CD14-positive monocyte (primary cell): ENCODE results near the gene ROGDI. TPM values are rescaled to one million over a fixed set of nuclear protein-coding genes. Genes with fewer than 3 reads are reported as not detected.

ENCODE experiments used
- DNase-seq, 3 donors: peaks; one replicate each; pipeline ENCODE4 v3.0.0-alpha.2; 2011 to 2022
- H2AFZ ChIP-seq: 2 replicates; pipeline ENCODE4 v1.6.0; 2012; ENCODE audit warnings: mild to moderate bottlenecking, low read depth, low read length, inconsistent platforms; ENCODE audit not compliant: insufficient read depth, poor library complexity, severe bottlenecking
- H3K27ac ChIP-seq, 2 donors: 1 replicate in 1 of 2; 2 replicates in 1 of 2; pipeline ENCODE4 v1.5.1; 2012 to 2013; ENCODE audit warnings: low read length in 2 of 2, control low read depth in 1 of 2, inconsistent platforms in 1 of 2, low read depth in 1 of 2, mild to moderate bottlenecking in 1 of 2
- H3K27me3 ChIP-seq, 2 donors: one replicate each; pipeline versions ENCODE4 v1.6.0 to v1.6.1; 2011 to 2013; ENCODE audit warnings: low read length in 2 of 2; ENCODE audit not compliant: control insufficient read depth in 2 of 2, insufficient read depth in 2 of 2
- H3K36me3 ChIP-seq, 2 donors: replicated peaks in 1 of 2; 1 replicate in 1 of 2; 2 replicates in 1 of 2; pipeline versions ENCODE4 v1.5.1 to v1.6.1; 2012 to 2013; ENCODE audit warnings: low read length in 2 of 2, control low read depth in 1 of 2, inconsistent platforms in 1 of 2, mild to moderate bottlenecking in 1 of 2; ENCODE audit not compliant: insufficient read depth in 2 of 2, control insufficient read depth in 1 of 2
- H3K4me1 ChIP-seq, 2 donors: 1 replicate in 1 of 2; 2 replicates in 1 of 2; pipeline versions ENCODE4 v1.5.1 to v1.6.1; 2012 to 2013; ENCODE audit warnings: low read length in 2 of 2, control low read depth in 1 of 2, inconsistent platforms in 1 of 2, mild to moderate bottlenecking in 1 of 2, moderate library complexity in 1 of 2; ENCODE audit not compliant: insufficient read depth in 2 of 2, control insufficient read depth in 1 of 2
- H3K4me2 ChIP-seq: replicated peaks from 2 replicates; pipeline ENCODE3; 2012; ENCODE audit warnings: low read length, moderate library complexity, mild to moderate bottlenecking; ENCODE audit not compliant: poor library complexity, severe bottlenecking; ENCODE audit errors: extremely low read depth
- H3K4me3 ChIP-seq, 3 experiments: fragments of 200-600 bp in 1 of 3; sonication (generic) in 1 of 3; replicated peaks in 1 of 3; 1 replicate in 2 of 3; 2 replicates in 1 of 3; pipeline ENCODE4 v1.5.1; 2011 to 2013; ENCODE audit warnings: low read length in 3 of 3, mild to moderate bottlenecking in 3 of 3, control low read depth in 2 of 3, low read depth in 2 of 3, inconsistent platforms in 1 of 3, moderate library complexity in 1 of 3
- H3K79me2 ChIP-seq: 2 replicates; pipeline ENCODE4 v1.6.0; 2012; ENCODE audit warnings: mild to moderate bottlenecking, control low read depth, inconsistent platforms, low read length, moderate library complexity; ENCODE audit not compliant: insufficient read depth
- H3K9ac ChIP-seq: 2 replicates; pipeline ENCODE4 v1.6.0; 2017; ENCODE audit warnings: low read length, mild to moderate bottlenecking; ENCODE audit not compliant: insufficient read depth, poor library complexity, severe bottlenecking
- H3K9me3 ChIP-seq, 2 donors: replicated peaks in 1 of 2; 1 replicate in 1 of 2; 2 replicates in 1 of 2; pipeline versions ENCODE4 v1.5.1 to v1.6.1; 2012 to 2013; ENCODE audit warnings: low read length in 2 of 2, control low read depth in 1 of 2; ENCODE audit not compliant: control insufficient read depth in 1 of 2, insufficient read depth in 1 of 2
- H4K20me1 ChIP-seq: 2 replicates; pipeline ENCODE4 v1.6.0; 2012; ENCODE audit warnings: mild to moderate bottlenecking, low read length, control low read depth, moderate library complexity; ENCODE audit not compliant: insufficient read depth
- H3K27ac Mint-ChIP-seq, 7 donors: one replicate each; pipeline ENCODE4 v1.8.0; 2020; ENCODE audit warnings: mild to moderate bottlenecking in 7 of 7, mixed read lengths in 7 of 7, moderate library complexity in 6 of 7, inconsistent platforms in 2 of 7
- H3K27me3 Mint-ChIP-seq, 3 donors: one replicate each; pipeline ENCODE4 v1.8.0; 2021 to 2022; ENCODE audit warnings: low read depth in 3 of 3, mild to moderate bottlenecking in 3 of 3, mixed read lengths in 3 of 3, moderate library complexity in 3 of 3, inconsistent platforms in 1 of 3
- H3K36me3 Mint-ChIP-seq, 2 donors: one replicate each; pipeline ENCODE4 v1.8.0; 2020; ENCODE audit warnings: mixed read lengths in 2 of 2, inconsistent platforms in 1 of 2, mild to moderate bottlenecking in 1 of 2
- H3K4me1 Mint-ChIP-seq: one replicate; pipeline ENCODE4 v1.8.0; 2020; ENCODE audit warnings: mild to moderate bottlenecking, mixed read lengths
- H3K4me3 Mint-ChIP-seq, 2 donors: one replicate each; pipeline ENCODE4 v1.8.0; 2020; ENCODE audit warnings: mild to moderate bottlenecking in 2 of 2, mixed read lengths in 2 of 2, moderate library complexity in 1 of 2
- H3K9me3 Mint-ChIP-seq, 7 donors: one replicate each; pipeline ENCODE4 v1.8.0; 2020 to 2022; ENCODE audit warnings: mixed read lengths in 7 of 7, mild to moderate bottlenecking in 6 of 7, moderate library complexity in 6 of 7, inconsistent platforms in 2 of 7
- CTCF ChIP-seq: fragments of 200-600 bp; IDR thresholded peaks from one replicate; pipeline ENCODE4 v1.8.0; 2022; ENCODE audit warnings: antibody characterized with exemption, mild to moderate bottlenecking
- WGBS: methylation state at CpG from one replicate; pipeline ENCODE4 v1.1.5; 2013; ENCODE audit warnings: missing lambda C conversion rate; ENCODE audit not compliant: insufficient coverage; 5-methylcytosine and 5-hydroxymethylcytosine counted together
- intact Hi-C, 2 donors: fragments of 100-400 bp; cut with micrococcal nuclease; formaldehyde crosslinking; loops; one replicate each; pipeline versions ENCODE4 v1.15.0 to v1.15.1; 2023
- polyA plus RNA-seq, 3 donors: library from polyadenylated mRNA; depleted of rRNA in 1 of 3; unstranded in 2 of 3; stranded (reverse) in 1 of 3; fragments of 300-500 nt in 2 of 3; fragments of >200 nt in 1 of 3; fragmentation: Illumina TruSeq in 2 of 3; gene quantifications; 1 replicate in 2 of 3; 2 replicates in 1 of 3; pipeline ENCODE4 v1.2.3, GENCODE V29; 2012 to 2021

Gene ROGDI
- polyA plus RNA-seq, 3 donors, result 40.9 to 126 (median 54.4) TPM

- no peak for DNase-seq
- no peak overlapping the region for H3K4me2 ChIP-seq
- H3K4me3 Mint-ChIP-seq, result no peak overlapping the region
- intact Hi-C loops, result no loop called here
- H3K9me3 ChIP-seq, result no peaks in the 10 kb centered on the region
- H3K36me3 ChIP-seq, result peaks cover 24% of the 10 kb centered on the region in 2 donors
- H3K4me1 Mint-ChIP-seq, result peaks cover 3% of the 10 kb centered on the region
- H3K4me1 ChIP-seq, result no peaks in the 10 kb centered on the region
- TF ChIP-seq CTCF, result no peak
- peaks cover 0 to 6% (median 4%) of the 10 kb centered on the region in 3 donors for H3K27me3 Mint-ChIP-seq
- peaks cover 11 to 27% of the 10 kb centered on the region in 2 donors for H3K36me3 Mint-ChIP-seq
- WGBS, result 87% methylated on average over 7 of the region's 13 CpGs
- no peak overlapping the region for H3K27ac ChIP-seq
- H3K9me3 Mint-ChIP-seq, result peaks cover 0 to 2% (median 0%) of the 10 kb centered on the region in 7 donors
- no peaks in the 10 kb centered on the region for H3K27me3 ChIP-seq
- peak overlapping the region in 1 of 7 donors; percentile 65 for H3K27ac Mint-ChIP-seq
- no peaks in the 10 kb centered on the region for H4K20me1 ChIP-seq
- H3K4me3 ChIP-seq, result no peak overlapping the region
- no peak overlapping the region for H2AFZ ChIP-seq
- H3K79me2 ChIP-seq, result no peaks in the 10 kb centered on the region
- H3K9ac ChIP-seq, result no peak overlapping the region
Measured at GRCh38 chr16:4792951-4793513, 9.4 kb downstream of the ROGDI start.

- H3K27ac ChIP-seq, result no peak overlapping the region
- no peaks in the 10 kb centered on the region for H3K4me1 ChIP-seq
- 75% methylated on average over 4 of the region's 10 CpGs for WGBS
- no peak for TF ChIP-seq CTCF
- Mint-ChIP-seq H3K27me3 (peaks cover 0 to 7% (median 5%) of the 10 kb centered on the region in 3 donors), H3K9me3 (peaks cover 0 to 2% (median 0%) of the 10 kb centered on the region in 7 donors), H3K4me3 (no peak overlapping the region), H3K27ac (no peak overlapping the region), H3K36me3 (peaks cover 0 to 6% of the 10 kb centered on the region in 2 donors), H3K4me1 (peaks cover 3% of the 10 kb centered on the region)
- H3K4me2 ChIP-seq, result no peak overlapping the region
- H4K20me1 ChIP-seq, result no peaks in the 10 kb centered on the region
- no peaks in the 10 kb centered on the region for H3K79me2 ChIP-seq
- DNase-seq, result peak in 1 of 3 donors; percentile 35
- H3K4me3 ChIP-seq, result no peak overlapping the region
- no peak overlapping the region for H3K9ac ChIP-seq
- intact Hi-C loops, result no loop called here
- H2AFZ ChIP-seq, result no peak overlapping the region
- H3K27me3 ChIP-seq, result no peaks in the 10 kb centered on the region
- H3K36me3 ChIP-seq, result peaks cover 4 to 5% of the 10 kb centered on the region in 2 donors
- no peaks in the 10 kb centered on the region for H3K9me3 ChIP-seq
Measured at GRCh38 chr16:4790871-4791270, 11.6 kb downstream of the ROGDI start.
